H9 (cell line): ENCODE results near the gene ACOX1. TPM values are rescaled to one million over a fixed set of nuclear protein-coding genes. Genes with fewer than 3 reads are reported as not detected.
A peak's percentile ranks its signal among the peaks of the same experiment; 100 is the strongest.

Experiments used
- DNase-seq: peaks from one replicate; pipeline ENCODE4 v3.0.0-alpha.2; 2017
- H2AFZ ChIP-seq: one replicate; pipeline ENCODE4 v1.6.1; 2013; ENCODE audit warnings: mild to moderate bottlenecking, low read length, control low read depth, moderate library complexity
- H2AK5ac ChIP-seq: 2 replicates; pipeline ENCODE4 v1.6.1; 2013; ENCODE audit warnings: low read length, control low read depth, mixed read lengths; ENCODE audit not compliant: insufficient read length
- H2BK120ac ChIP-seq: one replicate; pipeline ENCODE4 v1.6.1; 2013; ENCODE audit warnings: low read depth, mild to moderate bottlenecking, low read length, control low read depth, inconsistent platforms; ENCODE audit not compliant: poor library complexity, severe bottlenecking
- H2BK12ac ChIP-seq: 2 replicates; pipeline ENCODE4 v1.6.1; 2013; ENCODE audit warnings: low read length, control low read depth, mixed read lengths, low read depth; ENCODE audit not compliant: insufficient read length
- H2BK15ac ChIP-seq: 2 replicates; pipeline ENCODE4 v1.6.1; 2013; ENCODE audit warnings: low read depth, low read length, control low read depth
- H2BK20ac ChIP-seq: one replicate; pipeline ENCODE4 v1.6.1; 2013; ENCODE audit warnings: low read depth, mild to moderate bottlenecking, low read length, control low read depth, inconsistent platforms; ENCODE audit not compliant: poor library complexity, severe bottlenecking
- H2BK5ac ChIP-seq: 2 replicates; pipeline ENCODE4 v1.6.1; 2013; ENCODE audit warnings: low read length, control low read depth, mixed read lengths; ENCODE audit not compliant: insufficient read length
- H3K14ac ChIP-seq: 2 replicates; pipeline ENCODE4 v1.6.1; 2013; ENCODE audit warnings: low read length, control low read depth; ENCODE audit not compliant: insufficient read depth
- H3K18ac ChIP-seq: 2 replicates; pipeline ENCODE4 v1.6.1; 2013; ENCODE audit warnings: low read depth, mild to moderate bottlenecking, mixed read lengths, low read length, control low read depth; ENCODE audit not compliant: insufficient read length
- H3K23ac ChIP-seq: 2 replicates; pipeline ENCODE4 v1.6.1; 2013; ENCODE audit warnings: low read length, control low read depth, mixed read lengths, low read depth; ENCODE audit not compliant: insufficient read length
- H3K23me2 ChIP-seq: 2 replicates; pipeline ENCODE4 v1.6.1; 2013; ENCODE audit warnings: low read depth, mild to moderate bottlenecking, mixed read lengths, low read length, control low read depth; ENCODE audit not compliant: insufficient read length, poor library complexity, severe bottlenecking
- H3K27ac ChIP-seq: 2 replicates; pipeline ENCODE4 v1.5.1; 2013; ENCODE audit warnings: low read length, control low read depth, mixed read lengths, low read depth; ENCODE audit not compliant: insufficient read length
- H3K27me3 ChIP-seq: 2 replicates; pipeline ENCODE4 v1.6.1; 2013; ENCODE audit warnings: low read length, control low read depth, inconsistent platforms; ENCODE audit not compliant: insufficient read depth
- H3K4ac ChIP-seq: 2 replicates; pipeline ENCODE4 v1.6.1; 2013; ENCODE audit warnings: low read depth, mild to moderate bottlenecking, control low read depth, inconsistent platforms, low read length, moderate library complexity
- H3K4me1 ChIP-seq: 2 replicates; pipeline ENCODE4 v1.6.1; 2013; ENCODE audit warnings: low read length, control low read depth, inconsistent platforms; ENCODE audit not compliant: insufficient read depth
- H3K4me2 ChIP-seq: 2 replicates; pipeline ENCODE4 v1.6.1; 2013; ENCODE audit warnings: low read length, control low read depth, mixed read lengths; ENCODE audit not compliant: insufficient read length, insufficient read depth
- H3K56ac ChIP-seq: 2 replicates; pipeline ENCODE4 v1.6.1; 2013; ENCODE audit warnings: low read depth, mild to moderate bottlenecking, mixed read lengths, low read length, control low read depth; ENCODE audit not compliant: insufficient read length
- H3K79me1 ChIP-seq: 2 replicates; pipeline ENCODE4 v1.6.1; 2013; ENCODE audit warnings: low read depth, mild to moderate bottlenecking, moderate library complexity, low read length, control low read depth, inconsistent platforms; ENCODE audit not compliant: insufficient read depth, poor library complexity, severe bottlenecking
- H3K79me2 ChIP-seq: 2 replicates; pipeline ENCODE4 v1.6.1; 2013; ENCODE audit warnings: low read length, control low read depth, inconsistent platforms; ENCODE audit not compliant: insufficient read depth
- H3K9ac ChIP-seq: 2 replicates; pipeline ENCODE4 v1.6.1; 2013; ENCODE audit warnings: low read length, control low read depth, mixed read lengths; ENCODE audit not compliant: insufficient read length; ENCODE audit errors: extremely low read depth
- H3K9me3 ChIP-seq: one replicate; pipeline ENCODE4 v1.6.1; 2013; ENCODE audit warnings: low read depth, low read length, inconsistent platforms; ENCODE audit not compliant: control insufficient read depth
- H3T11ph ChIP-seq: one replicate; pipeline ENCODE4 v1.6.1; 2013; ENCODE audit warnings: mild to moderate bottlenecking, low read length, control low read depth, inconsistent platforms
- H4K20me1 ChIP-seq: one replicate; pipeline ENCODE4 v1.6.1; 2013; ENCODE audit not compliant: control insufficient read depth, insufficient read length, insufficient read depth
- H4K5ac ChIP-seq: 2 replicates; pipeline ENCODE4 v1.6.1; 2013; ENCODE audit warnings: low read depth, mild to moderate bottlenecking, mixed read lengths, low read length, control low read depth; ENCODE audit not compliant: insufficient read length
- H4K8ac ChIP-seq: replicated peaks from 2 replicates; pipeline ENCODE4 v1.6.1; 2013; ENCODE audit warnings: low read length, control low read depth, mixed read lengths, low read depth; ENCODE audit not compliant: insufficient read length
- H4K91ac ChIP-seq: 2 replicates; pipeline ENCODE4 v1.6.1; 2013; ENCODE audit warnings: low read depth, mild to moderate bottlenecking, moderate library complexity, mixed read lengths, low read length, control low read depth; ENCODE audit not compliant: insufficient read length
- H3K27ac Mint-ChIP-seq, 3 experiments: 2 replicates in 2 of 3; 3 replicates in 1 of 3; pipeline ENCODE4 v1.8.0; 2020 to 2021; ENCODE audit warnings: mixed read lengths in 3 of 3, mild to moderate bottlenecking in 1 of 3, moderate library complexity in 1 of 3
- H3K27me3 Mint-ChIP-seq: 2 replicates; pipeline ENCODE4 v1.8.0; 2021; ENCODE audit warnings: low read depth, mild to moderate bottlenecking, moderate library complexity, mixed read lengths
- H3K36me3 Mint-ChIP-seq, 3 experiments: 2 replicates in 2 of 3; 3 replicates in 1 of 3; pipeline ENCODE4 v1.8.0; 2020 to 2021; ENCODE audit warnings: low read depth in 3 of 3, mixed read lengths in 3 of 3; ENCODE audit not compliant: insufficient read depth in 1 of 3
- H3K4me1 Mint-ChIP-seq, 2 experiments: 2 replicates each; pipeline ENCODE4 v1.8.0; 2020; ENCODE audit warnings: mixed read lengths in 2 of 2
- H3K4me3 Mint-ChIP-seq, 2 experiments: 2 replicates in 1 of 2; 3 replicates in 1 of 2; pipeline ENCODE4 v1.8.0; 2020 to 2021; ENCODE audit warnings: mild to moderate bottlenecking in 2 of 2, mixed read lengths in 2 of 2, moderate library complexity in 1 of 2
- H3K9me3 Mint-ChIP-seq, 2 experiments: 2 replicates in 1 of 2; 3 replicates in 1 of 2; pipeline ENCODE4 v1.8.0; 2020; ENCODE audit warnings: mild to moderate bottlenecking in 2 of 2, mixed read lengths in 2 of 2, moderate library complexity in 1 of 2
- WGBS: extraction: QIAGEN DNeasy Blood & Tissue Kit; methylation state at CpG from one replicate; pipeline ENCODE4 v1.1.7; 2013; ENCODE audit warnings: missing lambda C conversion rate, low lambda C conversion rate, mixed read lengths; ENCODE audit not compliant: insufficient read length; ENCODE audit errors: extremely low coverage; 5-methylcytosine and 5-hydroxymethylcytosine counted together
- total RNA-seq: library from RNA; stranded (reverse); gene quantifications from 2 replicates; pipeline ENCODE4 v1.2.1, GENCODE V29; 2021
- TF ChIP-seq, protein P1 (sequence below): fragments of 200-600 bp; sonication (generic); conservative IDR thresholded peaks from 3 replicates; pipeline ENCODE4 v1.8.0; 2021; ENCODE audit warnings: antibody characterized with exemption, mild to moderate bottlenecking

The ACOX1 gene
- total RNA-seq, 1 experiment from 2014 or later, result 27.4 TPM

DNA sequence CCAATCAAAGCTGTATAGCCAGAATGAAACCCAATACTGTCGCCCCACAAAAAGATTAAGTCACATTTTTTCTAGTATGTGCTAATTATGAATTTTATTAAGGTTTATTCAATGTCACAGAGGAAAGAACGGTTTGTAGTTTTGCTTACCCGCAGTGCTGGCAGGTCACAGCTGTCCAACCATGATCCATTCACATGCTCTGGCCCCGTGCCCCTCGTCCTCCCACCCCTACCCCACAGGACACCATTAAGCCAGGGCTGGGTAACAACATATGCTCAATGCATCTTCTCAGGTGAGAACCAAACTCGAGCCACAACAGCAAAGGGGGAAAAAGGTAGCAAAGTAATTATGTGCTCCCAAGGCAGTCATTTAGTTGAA lies 37.5 kb downstream of the ACOX1 start:
- Histone ChIP-seq H2BK5ac (no peak overlapping the region), H4K8ac (no peak overlapping the region), H3K18ac (no peak overlapping the region), H2AFZ (no peak overlapping the region), H2BK12ac (no peak overlapping the region), H2BK120ac (no peak overlapping the region), H4K5ac (no peak overlapping the region), H3K27me3 (no peaks in the 10 kb centered on the region), H3K9me3 (no peaks in the 10 kb centered on the region), H3K23me2 (no peaks in the 10 kb centered on the region), H3K4ac (no peak overlapping the region), H3K27ac (no peak overlapping the region), H3K14ac (no peak overlapping the region), H3K4me2 (peak overlapping the region; percentile 27), H3K79me2 (no peaks in the 10 kb centered on the region), H3T11ph (no peak overlapping the region), H4K20me1 (no peaks in the 10 kb centered on the region), H2AK5ac (no peak overlapping the region), H4K91ac (no peak overlapping the region), H3K9ac (peak overlapping the region; percentile 25), H3K23ac (no peak overlapping the region), H3K4me1 (no peaks in the 10 kb centered on the region), H2BK20ac (no peak overlapping the region), H3K79me1 (no peaks in the 10 kb centered on the region), H2BK15ac (no peak overlapping the region), H3K56ac (no peak overlapping the region)
- H3K4me1 Mint-ChIP-seq, result peaks cover 12 to 15% of the 10 kb centered on the region in 2 experiments
- H3K4me3 Mint-ChIP-seq, result peak overlapping the region; percentile 88 to 92
- no peaks in the 10 kb centered on the region; a peak in 1 of 5 replicates for H3K9me3 Mint-ChIP-seq
- peaks cover 0 to 15% (median 9%) of the 10 kb centered on the region in 3 experiments; a peak in 2 of 7 replicates for H3K36me3 Mint-ChIP-seq
- DNase-seq, result no peak
- WGBS, result no CpG with 5 or more reads among the region's 6 CpGs
- no peaks in the 10 kb centered on the region for H3K27me3 Mint-ChIP-seq
- peak overlapping the region; percentile 60 to 92 (median 91); a peak in 5 of 7 replicates for H3K27ac Mint-ChIP-seq
- TF ChIP-seq, protein P1, sequence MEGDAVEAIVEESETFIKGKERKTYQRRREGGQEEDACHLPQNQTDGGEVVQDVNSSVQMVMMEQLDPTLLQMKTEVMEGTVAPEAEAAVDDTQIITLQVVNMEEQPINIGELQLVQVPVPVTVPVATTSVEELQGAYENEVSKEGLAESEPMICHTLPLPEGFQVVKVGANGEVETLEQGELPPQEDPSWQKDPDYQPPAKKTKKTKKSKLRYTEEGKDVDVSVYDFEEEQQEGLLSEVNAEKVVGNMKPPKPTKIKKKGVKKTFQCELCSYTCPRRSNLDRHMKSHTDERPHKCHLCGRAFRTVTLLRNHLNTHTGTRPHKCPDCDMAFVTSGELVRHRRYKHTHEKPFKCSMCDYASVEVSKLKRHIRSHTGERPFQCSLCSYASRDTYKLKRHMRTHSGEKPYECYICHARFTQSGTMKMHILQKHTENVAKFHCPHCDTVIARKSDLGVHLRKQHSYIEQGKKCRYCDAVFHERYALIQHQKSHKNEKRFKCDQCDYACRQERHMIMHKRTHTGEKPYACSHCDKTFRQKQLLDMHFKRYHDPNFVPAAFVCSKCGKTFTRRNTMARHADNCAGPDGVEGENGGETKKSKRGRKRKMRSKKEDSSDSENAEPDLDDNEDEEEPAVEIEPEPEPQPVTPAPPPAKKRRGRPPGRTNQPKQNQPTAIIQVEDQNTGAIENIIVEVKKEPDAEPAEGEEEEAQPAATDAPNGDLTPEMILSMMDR, result no peak
